CD4-positive, alpha-beta T cell treated with Interleukin-4 for 4 hours (primary cell): ENCODE data around the gene ZNF319.

ENCODE experiments used
- DNase-seq: peaks from one replicate; pipeline ENCODE4 v3.0.0-alpha.2; 2020

The ZNF319 gene

GRCh38 chr16:57951204-57951960, 49.1 kb downstream of the ZNF319 start:
- DNase-seq: no peak

- DNase-seq: no peak
These were observed 50.1 kb downstream of the ZNF319 start for GRCh38 chr16:57950382-57950781.

GRCh38 chr16:57949595-57950238, 50.8 kb downstream of the ZNF319 start:
- no peak for DNase-seq

- no peak for DNase-seq
These were observed 51.5 kb downstream of the ZNF319 start for GRCh38 chr16:57949013-57949412.

GRCh38 chr16:57948027-57948426, 52.4 kb downstream of the ZNF319 start:
- no peak for DNase-seq

- no peak for DNase-seq
These were observed 53.2 kb downstream of the ZNF319 start for GRCh38 chr16:57947261-57947660.

- no peak for DNase-seq
These were observed 54.2 kb downstream of the ZNF319 start for GRCh38 chr16:57946181-57946801.

GRCh38 chr16:57945740-57946138, 54.7 kb downstream of the ZNF319 start:
- no peak for DNase-seq

- DNase-seq: no peak
These were observed 55.3 kb downstream of the ZNF319 start for GRCh38 chr16:57944970-57945739.
